GM12878 (cell line): ENCODE measurements around the gene RPL13A. TPM values are rescaled to one million over a fixed set of nuclear protein-coding genes. Genes with fewer than 3 reads are reported as not detected.
A peak's percentile ranks its signal among the peaks of the same experiment; 100 is the strongest.

Experiments
- ATAC-seq: fragments of 200-7000 bp; cut with Tn5 transposase; 3 replicates; pipeline ENCODE4 v1.9.1; 2020; ENCODE audit warnings: mild to moderate bottlenecking, moderate library complexity
- BruUV-seq: library from RNA; stranded (reverse); fragments of 400-500 nt; replicated peaks from 2 replicates; lab custom pipeline; 2021; lab: Mats Ljungman, UMichigan
- CTCF ChIA-PET: fragments of 300-600 bp; sonication (Branson Sonifier 250); formaldehyde crosslinking; extraction: SDS; loops from one replicate; lab custom pipeline; 2021; ENCODE audit warnings: inconsistent platforms; lab: Yijun Ruan, JAX
- POLR2A ChIA-PET: fragments of 350-600 bp; formaldehyde crosslinking; extraction: SDS; loops from one replicate; lab custom pipeline; 2021; ENCODE audit warnings: inconsistent platforms; lab: Charles Lee
- RAD21 ChIA-PET: fragments of 300-600 bp; sonication (Branson Sonifier 250); formaldehyde crosslinking; loops from one replicate; lab custom pipeline; 2023; ENCODE audit warnings: antibody characterized with exemption; ENCODE audit not compliant: unreplicated experiment; lab: Charles Lee
- SMC1A ChIA-PET: fragments of 300-600 bp; sonication (Branson Sonifier 250); formaldehyde crosslinking; loops from one replicate; lab custom pipeline; 2023; ENCODE audit not compliant: unreplicated experiment, uncharacterized antibody; lab: Charles Lee
- DNase-seq: peaks from one replicate; pipeline ENCODE4 v3.0.0-alpha.2; 2011; ENCODE audit warnings: low read depth, low spot score
- FAIRE-seq: peaks from 3 replicates; lab custom pipeline; 2011; peaks lifted over from hg19 to GRCh38; lab: Jason Lieb, UNC
- H2AFZ ChIP-seq: 2 replicates; pipeline ENCODE4 v1.6.0; 2011; ENCODE audit warnings: low read depth, low read length, control low read depth; ENCODE audit not compliant: control insufficient read depth
- H3K27ac ChIP-seq: 2 replicates; pipeline ENCODE4 v1.5.1; 2011; ENCODE audit warnings: control low read depth; ENCODE audit not compliant: control insufficient read depth, insufficient read depth
- H3K27me3 ChIP-seq, 2 experiments: replicated peaks in 1 of 2; 2 replicates each; pipeline versions ENCODE4 v1.6.0 to v1.6.1; 2011; ENCODE audit warnings: low read length in 1 of 2; ENCODE audit not compliant: control insufficient read depth in 2 of 2, insufficient read depth in 2 of 2
- H3K36me3 ChIP-seq, 2 experiments: 2 replicates each; pipeline ENCODE4 v1.5.1; 2011; ENCODE audit warnings: low read length in 1 of 2; ENCODE audit not compliant: control insufficient read depth in 2 of 2, insufficient read depth in 2 of 2
- H3K4me1 ChIP-seq: 2 replicates; pipeline ENCODE4 v1.6.1; 2011; ENCODE audit warnings: mild to moderate bottlenecking, low read length, moderate library complexity, mixed read lengths; ENCODE audit not compliant: control insufficient read depth, insufficient read depth
- H3K4me2 ChIP-seq: 2 replicates; pipeline ENCODE4 v1.6.0; 2011; ENCODE audit warnings: control low read depth; ENCODE audit not compliant: control insufficient read depth, insufficient read depth
- H3K4me3 ChIP-seq: fragments of 200-600 bp; sonication (generic); 2 replicates; pipeline ENCODE4 v1.5.1; 2016
- H3K79me2 ChIP-seq: 2 replicates; pipeline ENCODE4 v1.6.0; 2011; ENCODE audit warnings: low read length; ENCODE audit not compliant: control insufficient read depth, insufficient read depth
- H3K9ac ChIP-seq: 2 replicates; pipeline ENCODE4 v1.8.0; 2011; ENCODE audit warnings: low read length, control low read depth, mixed read lengths; ENCODE audit not compliant: control insufficient read depth, insufficient read depth
- H3K9me3 ChIP-seq: replicated peaks from 3 replicates; pipeline ENCODE4 v1.5.1; 2011; ENCODE audit warnings: mild to moderate bottlenecking, low read length; ENCODE audit not compliant: control insufficient read depth, insufficient read depth
- H4K20me1 ChIP-seq: 2 replicates; pipeline ENCODE4 v1.6.0; 2011; ENCODE audit not compliant: control insufficient read depth, insufficient read depth
- BCL3 ChIP-seq: IDR thresholded peaks from 2 replicates; pipeline ENCODE4 v1.6.1; 2011; ENCODE audit warnings: borderline replicate concordance, low read depth, mild to moderate bottlenecking, moderate library complexity, low read length; ENCODE audit not compliant: insufficient read depth, poor library complexity, severe bottlenecking
- POLR2AphosphoS2 ChIP-seq: IDR thresholded peaks from 2 replicates; pipeline ENCODE4 v1.6.1; 2011; ENCODE audit warnings: low read depth, mild to moderate bottlenecking, low read length, improper control_type of control experiment, moderate library complexity
- WGBS: methylation state at CpG from one replicate; pipeline ENCODE4 v1.1.6; 2016; ENCODE audit warnings: low lambda C conversion rate; ENCODE audit not compliant: insufficient replicate concordance, insufficient coverage; ENCODE audit errors: missing lambda C conversion rate; 5-methylcytosine and 5-hydroxymethylcytosine counted together
- in situ Hi-C: fragments of 300-500 bp; cut with MboI; formaldehyde crosslinking; loops from 9 replicates; pipeline ENCODE4 v1.14.3; 2018; ENCODE audit warnings: mixed read lengths
- intact Hi-C: fragments of 100-400 bp; cut with micrococcal nuclease; formaldehyde crosslinking; loops from one replicate; pipeline ENCODE4 v1.14.2; 2022; ENCODE audit not compliant: unreplicated experiment
- polyA plus RNA-seq, 11 experiments: library from polyadenylated mRNA; depleted of rRNA in 4 of 11; unstranded in 6 of 11; stranded (reverse) in 5 of 11; fragments of >200 nt; fragmentation: Nextera tagmentation in 4 of 11; fragmentation: Illumina TruSeq in 1 of 11; extraction: Ambion mirVana in 4 of 11; extraction: Trizol in 1 of 11; gene quantifications; 1 replicate in 1 of 11; 2 replicates in 10 of 11; pipeline versions ENCODE4 v1.2.1 to v1.2.3, GENCODE V29; 2011 to 2016; ENCODE audit warnings: inconsistent platforms in 2 of 11, missing spikeins in 2 of 11, low read depth in 1 of 11
- total RNA-seq, 4 experiments: library from RNA; depleted of rRNA in 3 of 4; stranded (reverse); fragments of >200 nt in 3 of 4; fragmentation: Illumina TruSeq in 1 of 4; extraction: Trizol in 1 of 4; gene quantifications; 2 replicates each; pipeline versions ENCODE4 v1.2.1 to v1.2.3, GENCODE V29; 2013 to 2021

The RPL13A gene
- total and polyA plus RNA-seq, 10 of the 15 experiments (the other 5 are each of a cell fraction or from before 2014, with no cell fraction given), result 1,426 to 8,961 (median 4,266) TPM

- 0 out of 2 replicates have a peak overlapping the region, but pooled peaks have one; percentile 11 for H3K27ac ChIP-seq
- peak overlapping the region; percentile 91 for H3K4me2 ChIP-seq
- no peaks in the 10 kb centered on the region; the same call in 2 of the 3 replicates for H3K9me3 ChIP-seq
- DNase-seq (no peak), FAIRE-seq (no peak), ATAC-seq (no peak)
- peak overlapping the region; percentile 79 for H3K4me3 ChIP-seq
- peaks cover 14 to 25% of the 10 kb centered on the region in 2 experiments for H3K36me3 ChIP-seq
- no peak for TF ChIP-seq BCL3
- TF ChIP-seq POLR2AphosphoS2, result 0 out of 2 replicates have a peak, but pooled peaks have one; percentile 50
- no peak overlapping the region for H2AFZ ChIP-seq
- no TSS peak for BruUV-seq
- peak overlapping the region; percentile 32 for H3K9ac ChIP-seq
- H3K27me3 ChIP-seq, result no peaks in the 10 kb centered on the region
- ChIA-PET SMC1A (no interaction called here), CTCF (interaction anchor here (1.1 to 1.4 kb wide), 2 partner anchors 48 to 72 kb away, joined by 5 to 8 read pairs; no protein-coding TSS in a partner anchor), POLR2A (interaction anchor here (0.7 to 2.2 kb wide), 2 partner anchors 10 to 14 kb away, joined by 4 to 11 read pairs; partner anchors contain the start of gene RPL13A), RAD21 (interaction anchor here (2.0 kb wide), 1 partner anchor 178 kb away, joined by 4 read pairs; no protein-coding TSS in a partner anchor)
- peaks cover 30% of the 10 kb centered on the region for H3K79me2 ChIP-seq
- peaks cover 35% of the 10 kb centered on the region for H3K4me1 ChIP-seq
- peaks cover 7% of the 10 kb centered on the region; the same call in 1 of the 2 replicates for H4K20me1 ChIP-seq
- WGBS, result 25% methylated on average over 7 of the region's 7 CpGs
- intact Hi-C loops, result no loop called here
- in situ Hi-C loops, result loop anchor here (5.0 kb wide), 1 partner anchor 169 kb away; the partner anchor contains the start of genes BCL2L12 and IRF3
Observed at GRCh38 chr19:49498475-49498874, 11.1 kb downstream of the RPL13A start.
